ENCODE results near the gene USP15. TPM values are rescaled to one million over a fixed set of nuclear protein-coding genes. Genes with fewer than 3 reads are reported as not detected.
"Not testable (repeated sequence)": the region's sequence is repeated elsewhere in the genome, so short reads cannot be mapped to it uniquely, and the experiment has no call there.

Gene USP15
- total RNA-seq, 3 donors from 2014 or later (not counting 1 experiment from before 2014, with no cell fraction given), result 188 to 251 (median 197) TPM

GRCh38 chr12:62448436-62448835 lies 188.2 kb downstream of the USP15 start:
- Mint-ChIP-seq H3K27ac (no peak overlapping the region), H3K4me3 (no peak overlapping the region), H3K36me3 (peaks cover 8% of the 10 kb centered on the region), H3K4me1 (no peaks in the 10 kb centered on the region), H3K9me3 (peaks cover 3 to 4% of the 10 kb centered on the region in 2 donors), H3K27me3 (ENCODE audit: low read depth in 2 of 2) (peaks cover 11 to 30% of the 10 kb centered on the region in 2 donors)
- Histone ChIP-seq H3K9me3 (ENCODE audit: control insufficient read depth, insufficient read depth, low read length) (peaks cover 4% of the 10 kb centered on the region), H3K27me3 (ENCODE audit: control insufficient read depth, insufficient read depth, low read length) (no peaks in the 10 kb centered on the region), H3K36me3 (ENCODE audit: control insufficient read depth, insufficient read depth, low read length) (no peaks in the 10 kb centered on the region), H3K4me3 (ENCODE audit: low read length) (no peak overlapping the region), H3K4me1 (ENCODE audit: control insufficient read depth, insufficient read depth, low read length) (no peaks in the 10 kb centered on the region), H3K27ac (ENCODE audit: low read length) (no peak overlapping the region)
- no peak for TF ChIP-seq CTCF (IDR thresholded peaks at IDR 0.05)
- no peak for DNase-seq
- intact Hi-C loops (cut with micrococcal nuclease), result no loop called here
- 100% methylated on average over 2 of the region's 3 CpGs for WGBS (ENCODE audit: insufficient coverage)
- no peak for ATAC-seq

- H3K27ac Mint-ChIP-seq; H3K9me3 ChIP-seq (ENCODE audit: control insufficient read depth, insufficient read depth, low read length); H3K4me1 ChIP-seq (ENCODE audit: control insufficient read depth, insufficient read depth, low read length); H3K36me3 Mint-ChIP-seq; H3K36me3 ChIP-seq (ENCODE audit: control insufficient read depth, insufficient read depth, low read length); H3K4me3 ChIP-seq (ENCODE audit: low read length); H3K9me3 Mint-ChIP-seq; H3K4me3 Mint-ChIP-seq; H3K27me3 ChIP-seq (ENCODE audit: control insufficient read depth, insufficient read depth, low read length); ATAC-seq; intact Hi-C loops (cut with micrococcal nuclease); H3K4me1 Mint-ChIP-seq; DNase-seq; H3K27ac ChIP-seq (ENCODE audit: low read length): not testable (repeated sequence)
- peaks cover 12 to 21% of the 10 kb centered on the region in 2 donors for H3K27me3 Mint-ChIP-seq (ENCODE audit: low read depth in 2 of 2)
- WGBS (ENCODE audit: insufficient coverage), result 100% methylated on average over 1 of the region's 2 CpGs
Observed at GRCh38 chr12:62455429-62455828, 195.2 kb downstream of the USP15 start.

GRCh38 chr12:62458626-62459025 lies 198.4 kb downstream of the USP15 start:
- Histone ChIP-seq H3K27ac (ENCODE audit: low read length) (no peak overlapping the region), H3K4me1 (ENCODE audit: control insufficient read depth, insufficient read depth, low read length) (no peaks in the 10 kb centered on the region), H3K4me3 (ENCODE audit: low read length) (no peak overlapping the region), H3K9me3 (ENCODE audit: control insufficient read depth, insufficient read depth, low read length) (peaks cover 4% of the 10 kb centered on the region), H3K27me3 (ENCODE audit: control insufficient read depth, insufficient read depth, low read length) (no peaks in the 10 kb centered on the region), H3K36me3 (ENCODE audit: control insufficient read depth, insufficient read depth, low read length) (no peaks in the 10 kb centered on the region)
- no peak for TF ChIP-seq CTCF (IDR thresholded peaks at IDR 0.05)
- Mint-ChIP-seq H3K9me3 (peaks cover 0 to 2% of the 10 kb centered on the region in 2 donors), H3K4me1 (no peaks in the 10 kb centered on the region), H3K27ac (no peak overlapping the region), H3K27me3 (ENCODE audit: low read depth in 2 of 2) (peaks cover 9 to 13% of the 10 kb centered on the region in 2 donors), H3K36me3 (no peaks in the 10 kb centered on the region), H3K4me3 (no peak overlapping the region)
- WGBS (ENCODE audit: insufficient coverage), result 100% methylated on average over 1 of the region's 3 CpGs
- intact Hi-C loops (cut with micrococcal nuclease), result no loop called here
- DNase-seq (no peak), ATAC-seq (no peak)

GRCh38 chr12:62459976-62460375 lies 199.8 kb downstream of the USP15 start:
- DNase-seq (no peak), ATAC-seq (no peak)
- Histone ChIP-seq H3K27ac (ENCODE audit: low read length) (no peak overlapping the region), H3K36me3 (ENCODE audit: control insufficient read depth, insufficient read depth, low read length) (no peaks in the 10 kb centered on the region), H3K4me1 (ENCODE audit: control insufficient read depth, insufficient read depth, low read length) (no peaks in the 10 kb centered on the region), H3K4me3 (ENCODE audit: low read length) (no peak overlapping the region), H3K27me3 (ENCODE audit: control insufficient read depth, insufficient read depth, low read length) (no peaks in the 10 kb centered on the region), H3K9me3 (ENCODE audit: control insufficient read depth, insufficient read depth, low read length) (peaks cover 6% of the 10 kb centered on the region)
- Mint-ChIP-seq H3K4me3 (no peak overlapping the region), H3K27me3 (ENCODE audit: low read depth in 2 of 2) (peaks cover 7 to 13% of the 10 kb centered on the region in 2 donors), H3K27ac (no peak overlapping the region), H3K4me1 (no peaks in the 10 kb centered on the region), H3K9me3 (peaks cover 0 to 4% of the 10 kb centered on the region in 2 donors), H3K36me3 (no peaks in the 10 kb centered on the region)
- TF ChIP-seq CTCF (IDR thresholded peaks at IDR 0.05), result no peak
- intact Hi-C loops (cut with micrococcal nuclease), result no loop called here

- H3K4me1 Mint-ChIP-seq; H3K4me3 Mint-ChIP-seq; H3K27ac Mint-ChIP-seq; H3K9me3 Mint-ChIP-seq; H3K4me1 ChIP-seq (ENCODE audit: control insufficient read depth, insufficient read depth, low read length); H3K36me3 Mint-ChIP-seq; intact Hi-C loops (cut with micrococcal nuclease); DNase-seq; H3K27ac ChIP-seq (ENCODE audit: low read length); ATAC-seq; H3K9me3 ChIP-seq (ENCODE audit: control insufficient read depth, insufficient read depth, low read length); H3K4me3 ChIP-seq (ENCODE audit: low read length); H3K27me3 ChIP-seq (ENCODE audit: control insufficient read depth, insufficient read depth, low read length); H3K36me3 ChIP-seq (ENCODE audit: control insufficient read depth, insufficient read depth, low read length): not testable (repeated sequence)
- 98% methylated on average over 32 of the region's 32 CpGs for WGBS (ENCODE audit: insufficient coverage)
- H3K27me3 Mint-ChIP-seq (ENCODE audit: low read depth in 2 of 2), result peaks cover 4 to 13% of the 10 kb centered on the region in 2 donors
Observed at GRCh38 chr12:62461171-62461837, 201.1 kb downstream of the USP15 start.

GRCh38 chr12:62463252-62463651 lies 203.0 kb downstream of the USP15 start:
- H3K36me3 Mint-ChIP-seq; H3K9me3 ChIP-seq (ENCODE audit: control insufficient read depth, insufficient read depth, low read length); H3K27ac Mint-ChIP-seq; H3K9me3 Mint-ChIP-seq; H3K27ac ChIP-seq (ENCODE audit: low read length); H3K36me3 ChIP-seq (ENCODE audit: control insufficient read depth, insufficient read depth, low read length); ATAC-seq; DNase-seq; H3K27me3 ChIP-seq (ENCODE audit: control insufficient read depth, insufficient read depth, low read length); H3K4me3 Mint-ChIP-seq; intact Hi-C loops (cut with micrococcal nuclease); H3K4me3 ChIP-seq (ENCODE audit: low read length): not testable (repeated sequence)
- H3K4me1 ChIP-seq (ENCODE audit: control insufficient read depth, insufficient read depth, low read length), result peaks cover 13% of the 10 kb centered on the region
- Mint-ChIP-seq H3K4me1 (peaks cover 15% of the 10 kb centered on the region in 2 donors), H3K27me3 (ENCODE audit: low read depth in 2 of 2) (peaks cover 4 to 13% of the 10 kb centered on the region in 2 donors)
- 81% methylated on average over 5 of the region's 7 CpGs for WGBS (ENCODE audit: insufficient coverage)
